DOHH2 (cell line): ENCODE results near the gene ADK.

Experiments used
- H3F3A ChIP-seq: fragments of 200-600 bp; sonication (generic), shearing (Covaris generic); 2 replicates; pipeline ENCODE4 v1.6.0; 2016; ENCODE audit warnings: antibody characterized with exemption, mild to moderate bottlenecking; ENCODE audit not compliant: control insufficient read depth, insufficient read depth
- H3K27ac ChIP-seq: fragments of 200-600 bp; sonication (generic); 2 replicates; pipeline ENCODE4 v1.5.1; 2014; ENCODE audit warnings: low read depth, mild to moderate bottlenecking, low read length, moderate library complexity
- H3K27me3 ChIP-seq: fragments of 200-600 bp; sonication (generic); 2 replicates; pipeline ENCODE4 v1.6.1; 2014; ENCODE audit warnings: mild to moderate bottlenecking, low read length, mixed read lengths; ENCODE audit not compliant: control insufficient read depth
- H3K36me3 ChIP-seq: fragments of 200-600 bp; sonication (generic); 2 replicates; pipeline ENCODE4 v1.6.1; 2014; ENCODE audit warnings: mild to moderate bottlenecking, low read length, moderate library complexity, mixed read lengths; ENCODE audit not compliant: control insufficient read depth
- H3K4me1 ChIP-seq: fragments of 200-600 bp; sonication (generic); 2 replicates; pipeline ENCODE4 v1.6.1; 2014; ENCODE audit warnings: mild to moderate bottlenecking, low read length, mixed read lengths; ENCODE audit not compliant: control insufficient read depth
- H3K4me2 ChIP-seq: fragments of 200-600 bp; sonication (generic); 2 replicates; pipeline ENCODE4 v1.6.0; 2014; ENCODE audit warnings: mild to moderate bottlenecking, low read length, moderate library complexity
- H3K4me3 ChIP-seq: fragments of 200-600 bp; sonication (generic); 2 replicates; pipeline ENCODE4 v1.5.1; 2014; ENCODE audit warnings: mild to moderate bottlenecking, low read length, mixed read lengths
- H3K79me2 ChIP-seq: fragments of 200-600 bp; sonication (generic); 2 replicates; pipeline ENCODE4 v1.6.1; 2014; ENCODE audit warnings: mild to moderate bottlenecking, low read length, mixed read lengths; ENCODE audit not compliant: control insufficient read depth
- H3K9me2 ChIP-seq: fragments of 200-600 bp; sonication (generic); replicated peaks from 2 replicates; pipeline ENCODE4 v1.6.1; 2014; ENCODE audit warnings: mild to moderate bottlenecking, low read length, mixed read lengths; ENCODE audit not compliant: control insufficient read depth
- H3K9me3 ChIP-seq: fragments of 200-600 bp; sonication (generic); 2 replicates; pipeline ENCODE4 v1.6.1; 2014; ENCODE audit warnings: antibody characterized with exemption, low read length, mixed read lengths; ENCODE audit not compliant: control insufficient read depth, insufficient read depth
- H4K20me1 ChIP-seq: fragments of 200-600 bp; sonication (generic); 2 replicates; pipeline ENCODE4 v1.6.0; 2014; ENCODE audit warnings: low read depth, mild to moderate bottlenecking, antibody characterized with exemption, low read length, moderate library complexity; ENCODE audit not compliant: control insufficient read depth, insufficient read depth
- CTCF ChIP-seq: fragments of 200-600 bp; sonication (generic); IDR thresholded peaks from one replicate; pipeline ENCODE4 v1.5.1; 2014; ENCODE audit warnings: antibody characterized with exemption, mild to moderate bottlenecking, low read depth, low read length; ENCODE audit not compliant: poor library complexity, severe bottlenecking
- EZH2phosphoT487 ChIP-seq: fragments of 200-600 bp; sonication (generic); IDR thresholded peaks from 2 replicates; pipeline ENCODE4 v1.6.1; 2017; ENCODE audit warnings: borderline replicate concordance, mild to moderate bottlenecking, antibody characterized with exemption, low read length, moderate library complexity, mixed read lengths

The ADK gene

GRCh38 chr10:74445493-74445892, 294.5 kb downstream of the ADK start:
- Histone ChIP-seq H3K36me3 (no peaks in the 10 kb centered on the region), H3K9me3 (no peaks in the 10 kb centered on the region), H3K4me2 (no peak overlapping the region), H3F3A (no peaks in the 10 kb centered on the region), H3K4me1 (no peaks in the 10 kb centered on the region), H4K20me1 (no peaks in the 10 kb centered on the region), H3K79me2 (no peaks in the 10 kb centered on the region), H3K4me3 (no peak overlapping the region), H3K9me2 (no peaks in the 10 kb centered on the region), H3K27me3 (no peaks in the 10 kb centered on the region), H3K27ac (no peak overlapping the region)
- TF ChIP-seq EZH2phosphoT487 = no peak
- TF ChIP-seq CTCF = no peak

- Histone ChIP-seq H4K20me1 (no peaks in the 10 kb centered on the region), H3K27ac (no peak overlapping the region), H3K36me3 (no peaks in the 10 kb centered on the region), H3K4me1 (no peaks in the 10 kb centered on the region), H3K4me3 (no peak overlapping the region), H3K4me2 (no peak overlapping the region), H3K9me2 (no peaks in the 10 kb centered on the region), H3K9me3 (no peaks in the 10 kb centered on the region), H3F3A (no peaks in the 10 kb centered on the region), H3K27me3 (no peaks in the 10 kb centered on the region), H3K79me2 (no peaks in the 10 kb centered on the region)
- TF ChIP-seq EZH2phosphoT487 (no peak), CTCF (no peak)
Observed at GRCh38 chr10:74450602-74451001, 299.6 kb downstream of the ADK start.

GRCh38 chr10:74451127-74451829, 300.3 kb downstream of the ADK start:
- H3K79me2 ChIP-seq = no peaks in the 10 kb centered on the region
- H4K20me1 ChIP-seq = no peaks in the 10 kb centered on the region
- no peaks in the 10 kb centered on the region for H3F3A ChIP-seq
- TF ChIP-seq CTCF = no peak
- TF ChIP-seq EZH2phosphoT487 = no peak
- H3K9me2 ChIP-seq = no peaks in the 10 kb centered on the region
- H3K4me2 ChIP-seq = no peak overlapping the region
- H3K9me3 ChIP-seq = no peaks in the 10 kb centered on the region
- H3K36me3 ChIP-seq = no peaks in the 10 kb centered on the region
- no peaks in the 10 kb centered on the region for H3K27me3 ChIP-seq
- H3K27ac ChIP-seq = no peak overlapping the region
- H3K4me1 ChIP-seq = no peaks in the 10 kb centered on the region
- no peak overlapping the region for H3K4me3 ChIP-seq
